HG03521 (cell line): ENCODE measurements around the gene RNF150.
"Not testable (repeated sequence)": the region's sequence is repeated elsewhere in the genome, so short reads cannot be mapped to it uniquely, and the experiment has no call there.

ENCODE experiments used
- ATAC-seq: cut with Tn5 transposase; IDR thresholded peaks from one replicate; pipeline ENCODE4 v1.9.1; 2021; ENCODE audit warnings: mild to moderate bottlenecking, moderate library complexity; ENCODE audit not compliant: unreplicated experiment

Gene RNF150

DNA sequence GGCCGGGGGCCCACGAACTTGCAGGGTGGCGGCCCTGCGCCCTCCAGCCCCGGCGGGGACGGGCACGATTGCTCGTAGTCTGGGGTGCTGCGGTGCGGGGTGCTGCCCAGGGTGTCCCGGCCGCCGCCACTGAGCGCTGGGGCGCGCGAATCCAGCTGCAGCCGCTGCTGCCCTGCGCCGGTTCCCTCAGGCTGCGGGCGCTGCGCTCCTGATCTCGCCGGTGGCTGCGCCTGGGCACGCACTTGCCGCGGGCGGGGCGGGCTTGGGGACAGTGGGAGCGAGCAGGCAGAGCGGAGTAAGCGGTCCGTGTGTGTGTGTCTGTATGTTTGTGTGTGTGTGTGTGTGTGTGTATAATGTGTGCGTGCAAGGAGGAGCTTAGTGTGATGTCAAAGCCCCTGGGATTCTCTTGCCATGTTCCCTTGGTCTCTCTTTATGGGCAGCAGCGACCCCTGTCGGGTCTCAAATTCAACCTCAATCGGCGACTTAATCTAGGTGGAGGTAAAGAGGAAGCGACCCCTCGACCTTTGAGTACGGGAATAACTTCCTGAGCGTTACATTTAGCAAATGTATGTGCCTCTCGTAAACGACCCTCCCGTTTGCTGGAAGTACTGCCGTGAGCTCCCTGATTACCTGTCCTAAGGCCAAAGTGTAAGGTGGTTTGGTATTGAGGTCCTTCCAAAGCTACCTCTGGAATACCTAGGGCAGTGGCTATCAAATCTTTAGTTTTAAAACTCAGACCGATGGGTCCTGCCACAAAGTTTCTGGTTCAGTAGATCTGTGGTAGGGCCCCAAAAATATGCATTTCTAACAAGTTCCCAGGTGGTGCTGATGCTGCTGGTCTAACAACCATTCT lies at the start of gene RNF150:
TSS of gene RNF150 (minus strand) at position 324 of the 853 bp plus-strand sequence.
- ATAC-seq: peak; percentile 56

DNA sequence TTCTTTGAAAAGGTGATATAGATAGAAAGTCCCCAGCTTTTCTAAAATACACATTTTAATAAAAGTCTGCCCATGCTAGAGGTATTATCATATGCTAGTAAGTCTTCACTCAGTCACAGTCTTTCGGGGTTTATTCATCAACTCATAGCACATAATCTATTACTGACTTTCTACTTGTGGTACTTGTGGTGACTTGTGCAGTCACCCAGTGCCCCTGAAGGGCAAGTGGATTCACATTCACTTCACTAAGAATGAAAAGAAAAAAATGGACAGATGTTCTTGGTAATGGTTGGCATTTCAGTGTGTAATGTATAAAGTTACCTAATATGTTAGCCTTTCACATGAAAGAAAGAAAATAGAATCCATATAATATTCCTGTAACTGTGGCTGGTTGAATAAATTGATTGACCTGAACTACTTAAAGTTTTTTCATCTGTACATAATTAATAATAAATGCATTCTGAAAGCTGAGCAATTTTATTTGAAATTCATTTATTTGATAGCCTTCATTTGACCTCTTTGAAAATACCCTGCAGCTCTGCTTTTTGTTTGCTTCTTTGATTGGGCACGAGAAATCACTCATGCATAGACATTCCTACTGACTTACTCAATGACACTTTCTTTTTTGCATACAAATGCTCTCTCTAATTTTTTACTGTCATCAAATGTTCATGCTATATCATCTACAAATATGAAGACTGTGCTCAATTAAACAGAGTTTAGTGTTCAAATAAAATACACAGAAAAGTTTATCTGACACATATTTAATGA lies 47.9 kb upstream of the RNF150 start:
- ATAC-seq: no peak

DNA sequence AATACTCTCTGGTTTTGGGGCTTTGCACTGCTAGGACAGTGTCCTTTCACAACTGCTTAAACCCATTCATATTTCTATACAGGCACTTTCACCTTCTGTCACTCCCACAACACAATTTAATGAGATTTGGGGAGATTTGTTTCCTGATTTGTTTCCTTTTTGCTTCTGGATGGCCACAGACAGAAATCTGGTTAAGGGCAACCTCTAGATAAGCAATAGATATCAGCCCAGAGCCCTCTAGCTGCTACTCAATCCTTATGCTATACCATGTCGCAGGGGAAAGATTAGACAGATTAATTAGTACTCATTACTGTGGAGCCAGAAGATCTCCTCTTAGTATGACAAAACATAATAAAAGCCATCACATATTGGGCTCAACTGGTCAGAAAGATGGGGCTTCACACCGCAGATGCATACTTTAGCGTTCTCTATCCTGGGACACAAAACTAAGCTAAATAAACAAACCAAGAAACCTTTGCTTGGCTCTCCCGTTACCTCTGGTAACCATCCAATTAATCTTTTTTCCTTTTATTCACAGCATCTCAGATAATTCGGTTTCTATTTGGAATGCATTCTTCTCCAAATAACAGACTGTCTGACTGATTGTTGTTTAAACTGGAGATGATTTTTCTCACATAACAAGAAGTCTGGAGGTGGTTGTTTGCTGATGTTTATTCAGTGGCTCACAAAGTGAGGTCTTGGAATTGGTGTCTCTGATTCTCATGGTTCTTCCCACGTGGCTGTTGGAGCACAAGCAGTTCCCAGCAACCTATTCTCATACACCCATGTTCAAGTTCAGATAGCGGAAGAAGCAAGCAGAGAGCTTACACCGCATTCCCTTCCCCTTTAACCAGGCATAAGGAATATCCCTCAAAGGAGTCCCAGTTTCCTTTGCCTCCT lies 46.5 kb upstream of the RNF150 start:
- no peak for ATAC-seq

DNA sequence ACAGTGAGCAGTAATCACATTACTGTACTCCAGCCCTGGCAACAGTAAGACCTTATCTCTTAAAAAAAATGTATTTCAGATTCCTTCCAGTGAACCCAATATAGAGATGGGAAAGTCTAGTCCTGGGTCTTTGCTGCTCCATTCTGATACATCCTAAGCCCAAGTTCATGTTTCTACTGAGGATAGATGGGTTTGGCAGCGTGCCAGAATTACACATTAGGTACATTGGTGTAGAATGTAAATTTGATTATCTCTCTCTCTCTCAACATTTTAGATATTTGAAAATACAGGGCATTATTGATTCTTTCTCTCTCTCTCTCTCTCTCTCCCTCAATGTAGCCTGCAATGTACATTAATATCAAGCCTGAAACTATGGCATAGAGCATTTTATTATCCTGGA lies 43.9 kb upstream of the RNF150 start:
- ATAC-seq: no peak

DNA sequence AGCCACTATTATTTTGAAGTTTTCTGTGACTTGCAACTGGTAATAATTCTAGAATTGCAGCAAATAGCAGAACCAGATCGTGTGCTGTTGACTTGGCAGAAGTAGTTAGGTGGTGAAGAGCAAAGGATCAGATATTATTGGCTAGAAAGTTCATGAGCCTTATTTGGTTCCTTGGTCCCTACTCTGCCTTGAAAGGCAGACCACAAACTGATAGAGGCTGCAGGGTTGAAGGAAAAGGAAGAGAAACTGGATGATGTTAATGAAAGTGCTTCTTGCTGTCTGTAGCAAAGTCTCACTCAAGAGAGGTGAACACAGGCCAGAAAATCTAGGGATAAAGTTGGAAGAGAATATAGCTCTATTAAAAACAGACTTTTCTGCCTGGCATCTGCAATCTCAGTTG lies 41.2 kb upstream of the RNF150 start:
- ATAC-seq: no peak

DNA sequence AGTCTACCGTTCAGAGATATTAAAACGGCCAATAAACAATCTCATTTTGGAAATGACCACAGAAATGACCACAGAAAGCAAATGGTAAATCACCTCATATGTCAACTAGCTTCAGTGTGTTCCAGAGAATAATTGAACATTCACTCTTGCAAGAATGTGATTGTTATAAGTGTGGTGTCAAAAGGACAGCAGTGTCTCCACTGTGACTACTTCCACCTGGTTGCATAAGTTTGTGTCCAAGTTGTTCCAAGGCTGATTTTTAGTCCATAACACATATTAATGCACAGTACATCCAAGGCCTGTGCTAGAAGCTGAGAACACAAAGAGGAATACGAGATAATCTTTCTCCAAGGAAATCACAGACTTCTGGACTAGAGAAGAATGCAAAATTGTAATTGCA lies 37.4 kb upstream of the RNF150 start:
- no peak for ATAC-seq

DNA sequence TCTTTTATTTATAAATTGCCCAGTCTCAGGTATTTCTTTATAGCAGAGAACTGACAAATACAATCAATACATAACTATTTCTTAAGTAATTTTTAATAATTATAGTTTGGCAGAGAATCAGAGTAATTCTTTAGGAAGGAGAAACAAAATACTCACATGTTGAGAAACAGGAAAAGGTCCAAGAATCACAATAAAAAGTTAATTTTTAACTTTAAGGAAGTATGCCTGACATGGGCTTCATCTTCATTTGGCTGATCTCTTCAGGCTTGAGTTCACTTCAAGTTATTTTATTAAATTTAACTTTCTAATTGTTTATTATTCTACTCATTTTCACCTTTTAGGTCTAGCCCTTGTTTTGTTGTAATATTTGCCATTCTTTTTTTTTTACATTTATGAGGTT lies 36.1 kb upstream of the RNF150 start:
- ATAC-seq: no peak

DNA sequence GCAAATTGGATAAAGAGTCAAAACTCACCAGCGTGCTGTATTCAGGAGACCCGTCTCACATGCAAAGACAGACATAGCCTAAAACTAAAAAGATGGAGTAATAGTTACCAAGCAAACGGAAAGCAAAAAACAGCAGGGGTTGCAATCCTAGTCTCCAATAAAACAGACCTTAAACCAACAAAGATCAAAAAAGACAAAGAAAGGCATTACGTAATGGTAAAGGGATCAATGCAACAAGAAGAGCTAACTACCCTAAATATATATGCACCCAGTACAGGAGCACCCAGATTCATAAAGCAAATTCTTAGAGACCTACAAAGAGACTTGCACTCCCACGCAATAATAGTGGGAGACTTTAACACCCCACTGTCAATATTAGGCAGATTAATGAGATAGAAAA lies 31.7 kb upstream of the RNF150 start:
- ATAC-seq: not testable (repeated sequence)

DNA sequence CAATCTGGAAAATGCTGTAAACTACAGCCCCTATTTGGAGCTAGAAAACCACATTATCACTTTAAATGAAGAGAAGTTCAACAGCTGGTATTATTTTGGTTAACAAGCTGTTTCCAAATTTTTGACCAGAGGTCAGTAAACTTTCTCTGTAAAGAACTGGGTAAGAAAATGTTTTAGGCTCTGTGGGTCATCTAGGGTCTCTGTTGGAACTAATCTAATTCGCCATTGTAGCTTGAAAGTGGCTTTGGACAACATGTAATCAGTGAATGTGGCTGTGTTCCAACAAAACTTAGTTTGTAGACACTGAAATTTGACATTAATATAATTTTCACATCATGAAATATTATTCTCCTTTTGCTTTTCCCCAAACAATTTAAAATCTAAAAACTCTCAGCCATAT lies 25.8 kb upstream of the RNF150 start:
- ATAC-seq: no peak

DNA sequence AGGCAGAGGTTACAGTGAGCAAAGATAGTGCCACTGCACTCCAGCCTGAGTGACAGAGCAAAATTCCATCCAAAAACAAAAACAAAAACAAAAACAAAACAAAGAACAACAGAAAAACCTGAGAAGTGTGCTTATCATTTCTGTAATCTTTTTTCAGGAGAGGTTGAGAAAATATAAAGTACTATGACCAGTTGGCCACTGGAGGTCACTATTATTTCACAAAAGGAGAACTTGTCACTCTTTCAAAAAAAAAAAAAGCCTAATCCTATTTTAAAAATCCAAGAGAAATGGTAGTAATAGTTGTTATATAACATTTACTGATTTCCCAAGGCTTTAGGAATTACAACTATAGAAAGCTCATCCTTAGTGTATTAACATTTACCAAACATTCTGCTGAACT lies 24.9 kb upstream of the RNF150 start:
- ATAC-seq: no peak

DNA sequence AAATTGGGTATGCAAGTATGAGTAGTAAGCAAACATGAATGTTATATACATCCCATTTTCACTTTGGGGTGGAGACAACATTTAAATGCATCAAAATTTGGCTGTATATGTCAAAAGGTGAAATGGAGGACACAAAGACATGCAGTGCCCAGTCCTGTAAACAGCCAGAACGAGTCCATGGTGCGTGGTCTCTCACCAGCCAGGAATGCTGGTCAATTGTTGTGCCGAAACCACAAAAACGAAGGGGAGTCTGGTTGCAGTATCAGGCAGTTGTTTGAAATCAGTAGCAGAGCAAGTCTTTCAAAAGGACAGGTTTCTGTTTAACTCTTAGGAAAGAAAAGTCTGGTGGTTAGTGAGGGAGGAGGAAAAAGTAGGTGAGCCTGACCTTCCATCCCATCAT lies 22.3 kb upstream of the RNF150 start:
- ATAC-seq: no peak

DNA sequence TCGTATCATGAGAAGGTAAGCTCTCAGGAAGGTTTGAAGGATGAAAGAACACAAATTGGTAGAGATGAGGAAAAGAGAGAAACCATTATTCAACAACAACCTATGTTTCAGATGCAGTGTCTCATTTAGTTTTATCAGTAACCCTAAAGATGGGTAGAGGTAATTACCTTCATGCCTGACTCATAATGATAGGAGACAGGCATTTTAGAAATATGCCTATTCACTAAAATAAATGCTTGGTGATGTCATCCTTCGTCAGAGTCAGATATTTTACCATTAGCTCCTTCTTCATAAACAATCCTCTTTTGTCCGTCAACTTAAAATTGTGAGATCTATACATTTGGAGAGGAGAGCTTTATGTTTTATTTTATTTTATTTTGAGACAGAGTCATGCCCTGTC lies 21.5 kb upstream of the RNF150 start:
- ATAC-seq: no peak

DNA sequence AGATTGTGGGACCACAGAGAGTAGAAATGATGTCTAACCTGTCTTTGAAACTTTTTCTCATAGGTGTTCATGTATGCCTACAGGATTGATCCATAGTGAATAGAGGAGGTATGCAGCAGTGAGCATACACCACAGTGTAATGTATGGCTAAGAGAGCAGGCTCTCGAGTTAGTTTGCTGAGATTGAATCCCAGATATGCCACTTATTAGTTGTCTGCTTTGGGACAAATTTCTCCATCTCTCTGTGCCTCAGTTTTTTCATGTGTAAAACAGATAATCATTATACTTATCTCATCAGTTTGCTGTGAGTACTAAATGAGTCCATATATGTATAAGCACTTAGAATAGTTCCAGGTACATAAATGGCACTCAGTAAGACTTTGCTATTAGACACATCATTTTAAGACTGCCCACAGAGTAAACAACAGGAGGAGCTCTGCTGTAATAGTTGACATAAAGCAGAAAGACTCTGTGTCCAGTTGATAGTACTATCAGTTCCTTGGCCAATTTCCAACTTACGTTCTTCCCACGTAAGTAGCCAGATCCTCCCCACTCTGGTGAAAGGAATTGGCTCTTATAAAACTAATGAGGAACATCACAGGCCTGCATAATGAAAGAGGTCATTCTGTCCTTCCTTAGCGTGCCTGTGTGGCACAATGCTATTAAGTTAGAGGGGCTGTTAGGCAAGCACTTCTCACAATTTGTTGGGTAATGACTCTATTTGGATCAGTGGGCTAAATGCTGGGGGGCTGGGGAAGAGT lies 20.7 kb upstream of the RNF150 start:
- ATAC-seq: no peak

DNA sequence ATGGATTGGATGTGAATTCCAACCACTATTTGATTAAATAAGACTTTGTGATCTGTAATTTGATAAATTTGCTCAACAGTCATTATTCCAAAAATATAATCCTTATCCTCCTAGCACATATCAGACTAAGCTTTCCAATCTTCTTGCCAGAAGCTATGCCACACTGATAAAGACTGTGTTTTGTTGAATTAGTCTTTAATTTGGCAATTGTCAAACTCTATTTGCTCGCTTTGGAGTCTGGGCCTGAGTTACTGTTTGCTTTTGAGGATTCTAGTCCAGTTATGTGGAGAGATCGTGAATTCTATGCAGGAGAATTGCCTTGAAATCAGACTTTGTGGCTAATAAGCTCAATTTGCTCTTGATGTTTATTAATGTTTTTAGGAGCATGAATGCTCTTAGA lies 10.9 kb upstream of the RNF150 start:
- ATAC-seq: no peak

DNA sequence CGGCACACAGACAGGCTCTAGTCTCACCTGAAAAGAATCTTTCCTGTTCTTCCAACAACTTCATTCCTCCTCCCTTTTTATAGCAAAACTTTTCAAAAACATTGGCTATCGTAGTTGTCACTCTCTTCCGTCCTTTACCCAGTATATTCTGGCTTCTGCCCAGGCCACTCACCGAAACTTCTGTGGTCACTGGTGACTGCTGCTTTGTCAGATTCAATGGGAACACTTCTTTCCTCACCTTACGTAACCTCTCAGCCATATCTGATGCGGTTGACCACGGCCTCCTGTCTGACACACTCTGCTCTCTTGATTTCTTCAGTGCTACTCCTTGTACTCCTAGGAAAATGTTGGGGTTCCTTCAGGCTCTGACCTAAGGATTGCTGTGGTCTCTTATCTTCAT lies 9.2 kb upstream of the RNF150 start:
- ATAC-seq: no peak

DNA sequence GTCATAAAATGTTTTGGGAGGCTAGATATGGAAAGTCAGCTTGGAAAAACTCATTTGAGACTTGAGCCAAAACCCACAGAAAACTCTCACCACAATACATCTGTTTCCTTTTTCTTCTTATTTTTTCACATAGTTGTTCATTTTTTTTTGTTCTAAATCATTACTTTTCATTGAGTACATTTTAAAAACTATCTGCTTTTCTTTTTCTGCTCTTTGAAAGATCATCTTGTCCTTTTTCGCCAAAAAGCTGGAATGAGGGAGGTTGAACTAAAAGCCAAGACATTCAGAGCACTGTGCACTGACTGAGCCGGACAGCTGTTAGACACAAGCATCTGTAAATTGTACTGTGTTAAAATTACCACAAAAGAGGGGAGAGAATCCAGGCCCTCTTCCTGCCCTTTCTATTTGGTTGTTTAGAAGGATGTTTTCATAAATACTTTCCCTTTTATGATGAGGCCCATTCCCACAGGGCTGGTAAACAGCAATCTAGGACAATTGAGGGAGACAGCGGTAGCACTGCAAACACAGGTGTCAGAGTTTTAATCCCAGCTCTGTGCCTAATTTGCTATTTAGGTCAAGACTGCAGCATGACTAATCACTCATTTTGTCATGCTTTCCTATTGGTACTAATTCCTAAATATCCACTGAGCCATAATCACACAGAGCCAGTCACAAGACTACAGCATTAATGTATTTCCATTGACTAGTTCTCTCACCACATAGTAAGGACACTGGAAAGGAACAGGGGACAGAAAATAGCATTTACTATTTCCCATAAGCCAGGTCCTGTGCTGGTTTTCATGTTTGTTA lies 7.3 kb upstream of the RNF150 start:
- ATAC-seq: no peak

DNA sequence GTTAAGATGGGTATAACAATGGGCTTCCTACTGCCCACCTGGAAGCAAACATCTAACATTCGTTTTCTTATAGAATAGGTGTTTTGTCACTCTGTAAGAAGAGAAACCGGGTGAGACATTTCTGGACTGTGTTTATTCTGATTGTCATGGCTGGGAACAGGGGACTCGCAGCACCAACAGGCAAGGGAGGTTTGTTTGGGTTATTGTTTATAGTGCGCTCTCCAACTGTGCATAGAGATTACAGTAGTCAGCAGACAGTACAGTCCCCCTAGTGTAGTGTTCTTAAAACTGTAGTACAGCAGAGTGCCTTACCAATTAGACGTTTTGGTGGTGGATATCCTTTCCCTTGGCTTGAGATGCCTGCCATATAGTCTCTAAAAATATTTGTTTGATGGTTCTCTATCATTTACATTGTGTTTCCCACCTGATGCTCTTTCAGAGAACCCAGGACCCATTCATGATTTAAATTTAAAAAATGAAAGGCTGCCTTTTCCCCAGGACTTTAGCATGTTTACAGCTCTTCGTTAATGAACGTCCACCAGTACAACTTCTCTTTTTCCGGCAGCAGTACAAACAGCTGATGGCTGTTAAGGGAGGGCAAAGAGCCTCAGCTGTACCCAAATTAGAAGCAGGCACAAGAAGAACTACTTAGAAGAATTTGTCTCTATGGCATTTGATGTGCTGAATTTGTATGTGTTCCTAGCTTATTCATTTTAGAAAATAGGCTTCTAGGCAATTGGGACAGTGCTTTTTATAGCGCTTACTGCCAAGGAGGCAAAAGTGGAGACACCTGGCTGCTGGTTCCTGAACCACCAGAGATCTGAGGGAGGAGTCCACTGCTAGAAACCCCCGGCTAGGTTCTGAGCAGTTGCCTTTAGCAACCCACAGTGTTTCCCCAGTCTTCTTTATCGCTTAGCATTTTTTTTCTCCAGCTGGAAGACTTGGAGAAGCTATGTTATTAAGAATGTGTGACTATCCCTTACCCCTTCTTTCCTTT lies 1.0 kb upstream of the RNF150 start:
- ATAC-seq: no peak

DNA sequence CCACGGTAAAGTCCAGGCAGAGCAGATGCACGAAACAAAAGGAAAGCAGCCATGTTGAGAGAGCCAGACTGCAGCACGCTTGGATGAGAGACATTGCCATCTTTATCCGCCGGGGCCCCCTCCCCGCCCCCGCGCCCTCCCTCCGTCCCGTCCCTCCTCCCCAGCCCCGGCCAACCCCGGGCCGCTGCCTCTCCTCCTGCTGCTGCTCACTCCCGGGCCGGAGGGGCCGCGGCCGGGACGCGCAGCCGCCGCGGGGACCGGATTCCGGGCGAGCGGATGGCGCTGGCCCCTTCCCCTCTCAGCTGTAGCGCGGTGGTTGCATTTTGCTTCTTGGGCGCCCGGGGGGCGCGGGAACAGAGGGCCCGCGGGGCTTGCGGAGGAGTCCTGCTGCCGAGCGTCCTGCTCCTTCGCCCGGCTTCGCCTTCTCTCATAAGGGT lies 542 bp downstream of the RNF150 start:
- peak; percentile 21 for ATAC-seq
